NOMO-1 treated with dmso at 0.1 percent for 144 hours (cell line): Measurements from ENCODE around the gene IGSF22.

Experiments used
- DNase-seq: peaks from one replicate; lab custom pipeline; 2025; ENCODE audit not compliant: unreplicated experiment; lab: John Stamatoyannopoulos, UW

The IGSF22 gene

GRCh38 chr11:18714443-18714780 lies 11.6 kb downstream of the IGSF22 start:
- no peak for DNase-seq

DNA sequence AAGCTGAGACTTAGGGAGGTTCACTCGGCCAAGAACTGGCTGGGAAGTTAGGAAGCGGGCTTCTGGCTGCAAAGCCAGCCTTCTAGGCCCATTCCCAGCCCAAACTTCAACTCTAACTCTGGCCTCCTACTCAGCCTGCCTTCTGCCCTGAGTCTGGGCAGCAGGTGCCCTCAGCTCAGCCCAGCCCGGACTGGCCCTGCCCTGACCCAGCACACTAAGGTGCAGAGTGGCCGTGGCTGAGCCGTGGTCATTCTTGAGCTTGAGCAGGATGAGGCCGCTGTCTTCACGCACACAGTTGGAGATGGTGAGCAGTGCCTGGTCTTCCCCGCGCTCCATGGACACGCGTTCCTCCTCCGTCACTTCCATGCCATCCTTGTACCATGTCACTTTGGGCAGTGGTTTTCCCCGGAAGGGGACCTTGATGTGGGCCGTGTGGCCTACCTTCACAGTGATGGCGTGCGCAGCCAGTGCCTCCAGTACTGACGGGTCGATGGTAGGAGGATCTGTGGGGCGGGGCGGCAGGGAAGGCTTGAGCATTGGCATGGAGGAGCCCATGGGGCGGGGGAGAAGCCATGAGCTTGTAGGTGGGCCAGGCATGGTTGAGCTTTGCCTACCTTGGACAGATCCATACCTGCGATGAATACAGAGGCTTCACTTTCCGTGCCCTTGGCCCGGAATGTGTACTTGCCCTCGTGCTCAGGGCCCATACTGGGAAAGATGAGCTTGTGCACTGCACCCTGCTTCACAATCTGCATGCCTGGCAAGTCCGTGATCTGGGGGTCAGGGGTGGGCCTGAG lies 12.1 kb downstream of the IGSF22 start:
- DNase-seq: no peak

DNA sequence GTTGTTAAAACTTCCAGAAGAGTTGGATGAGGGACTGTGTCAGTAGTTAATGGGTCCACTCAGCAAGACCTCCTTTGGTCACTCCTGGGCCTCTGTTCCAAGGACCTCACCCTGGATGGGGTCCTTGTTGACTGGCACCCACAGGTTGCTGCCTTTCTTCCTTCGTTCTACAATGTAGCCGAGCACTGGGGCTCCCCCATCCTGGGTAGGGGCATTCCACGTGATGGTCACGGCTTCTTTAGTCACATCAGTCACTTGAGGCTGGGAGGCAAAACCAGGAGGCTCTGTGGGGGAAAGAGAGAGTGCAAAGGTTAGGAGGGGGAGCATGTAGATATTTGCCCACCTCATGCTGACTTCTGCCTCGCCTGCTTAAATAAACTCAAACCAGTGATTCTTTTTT lies 15.4 kb downstream of the IGSF22 start:
- DNase-seq: no peak

DNA sequence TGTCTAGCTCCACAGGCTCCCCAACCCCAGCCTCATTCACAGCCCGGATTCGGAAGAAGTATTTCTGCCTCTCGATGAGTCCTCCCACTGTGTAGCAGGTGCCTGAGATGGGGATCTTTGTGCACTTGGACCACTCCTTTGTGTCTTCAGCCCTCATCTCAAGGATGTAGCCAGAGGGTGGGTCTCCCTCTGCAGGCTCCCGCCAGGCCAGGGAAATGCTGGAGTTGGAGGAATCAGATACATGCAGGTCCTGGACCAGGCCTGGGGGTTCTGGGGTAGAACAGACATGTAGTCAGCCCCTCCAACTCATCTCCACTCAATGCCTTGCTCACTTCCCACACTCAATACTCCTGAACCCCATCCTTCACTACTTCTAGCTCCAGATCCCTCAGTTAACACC lies 16.6 kb downstream of the IGSF22 start:
- DNase-seq: no peak

DNA sequence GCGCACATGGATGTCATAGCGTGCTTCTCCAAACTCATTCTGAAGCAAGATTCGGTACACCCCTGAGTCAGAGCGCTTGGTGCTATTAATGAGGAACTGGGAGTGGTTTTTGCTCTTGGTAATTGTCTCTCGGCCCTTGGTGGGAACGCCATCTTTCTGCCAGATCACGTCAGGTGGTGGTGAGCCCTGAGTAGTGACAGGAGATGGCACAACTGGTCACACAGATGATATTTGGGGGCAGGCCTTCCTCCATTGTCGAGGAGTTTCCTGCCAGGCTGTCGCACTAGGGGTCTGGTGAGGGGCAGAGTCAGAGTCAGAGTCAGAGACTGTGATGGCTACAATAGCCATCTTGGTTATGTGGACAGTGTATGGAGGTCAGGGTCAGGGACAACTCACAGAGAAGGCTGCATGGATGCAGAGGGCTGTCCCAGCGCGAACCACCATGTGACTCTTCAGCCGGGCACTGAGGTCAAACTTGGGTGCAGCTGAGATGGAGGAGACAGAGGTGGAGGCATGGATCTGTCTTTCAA lies 18.1 kb downstream of the IGSF22 start:
- no peak for DNase-seq

DNA sequence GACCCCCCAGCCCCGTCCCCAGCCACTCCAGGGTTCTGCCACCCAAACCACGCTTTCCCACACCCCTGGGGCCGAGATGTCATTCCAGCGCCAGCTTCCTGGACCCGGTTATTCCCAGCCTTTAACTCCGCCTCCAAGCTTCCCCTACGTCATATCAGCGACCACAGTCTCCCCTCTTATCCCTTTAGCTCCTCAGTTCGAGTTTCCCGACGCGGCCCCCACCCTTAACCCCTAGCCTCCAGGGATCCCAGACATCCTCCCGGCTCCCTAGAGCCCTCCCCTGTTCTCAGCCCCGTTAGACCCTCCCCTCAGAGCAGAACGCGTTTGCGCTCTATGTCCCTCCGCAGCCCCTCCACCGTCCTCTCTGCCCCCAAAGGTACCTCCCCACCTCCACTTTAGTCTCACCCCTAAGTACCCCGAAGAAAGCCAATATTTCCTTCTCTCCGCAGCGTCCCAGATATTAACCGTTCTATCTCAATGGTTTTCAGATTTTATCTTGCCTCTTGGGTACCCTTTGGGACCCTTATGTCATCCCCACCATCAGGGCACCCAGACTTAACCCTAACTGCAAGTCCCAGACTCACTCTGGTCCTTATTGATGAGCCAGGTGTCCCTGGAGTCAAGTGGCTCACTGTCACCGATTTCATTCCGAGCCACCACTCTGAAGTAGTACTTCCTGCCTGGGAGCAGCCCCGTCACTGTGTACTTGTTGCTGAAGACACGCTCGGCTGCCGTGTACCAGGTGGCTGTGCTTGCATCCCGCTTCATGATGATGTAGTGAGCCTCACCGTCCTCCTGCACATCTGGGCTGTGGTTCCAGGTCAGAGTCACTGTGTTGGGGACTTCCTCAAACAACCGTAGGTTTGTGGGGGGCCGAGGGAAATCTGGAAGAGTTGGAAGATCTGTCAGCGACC lies 19.4 kb downstream of the IGSF22 start:
- no peak for DNase-seq

GRCh38 chr11:18705651-18706281 lies 20.2 kb downstream of the IGSF22 start:
- DNase-seq: no peak

DNA sequence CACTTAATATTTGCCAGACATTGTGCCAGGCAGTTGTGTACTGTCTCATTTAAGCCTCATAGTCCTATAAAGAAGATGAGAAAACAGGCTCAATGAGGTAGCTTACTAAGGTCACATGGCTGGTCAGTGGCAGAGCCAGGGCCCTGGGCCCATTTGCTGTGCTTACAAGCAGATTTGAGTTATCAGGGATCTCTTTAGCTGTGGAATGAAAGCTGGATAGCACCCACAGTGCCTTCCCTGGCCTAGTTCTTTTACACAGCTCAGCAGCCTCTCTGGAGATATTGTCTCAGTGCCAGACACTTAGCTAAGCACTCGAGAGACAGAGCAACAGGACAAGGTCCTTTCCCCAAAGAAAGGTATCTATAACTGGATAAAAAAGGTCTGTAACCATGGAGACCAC lies 21.3 kb downstream of the IGSF22 start:
- DNase-seq: no peak

- DNase-seq: no peak
Observed at GRCh38 chr11:18704045-18704645, 21.8 kb downstream of the IGSF22 start.

- DNase-seq: no peak
Observed at GRCh38 chr11:18703001-18703763, 22.8 kb downstream of the IGSF22 start.

GRCh38 chr11:18701614-18702216 lies 24.3 kb downstream of the IGSF22 start:
- DNase-seq: no peak

DNA sequence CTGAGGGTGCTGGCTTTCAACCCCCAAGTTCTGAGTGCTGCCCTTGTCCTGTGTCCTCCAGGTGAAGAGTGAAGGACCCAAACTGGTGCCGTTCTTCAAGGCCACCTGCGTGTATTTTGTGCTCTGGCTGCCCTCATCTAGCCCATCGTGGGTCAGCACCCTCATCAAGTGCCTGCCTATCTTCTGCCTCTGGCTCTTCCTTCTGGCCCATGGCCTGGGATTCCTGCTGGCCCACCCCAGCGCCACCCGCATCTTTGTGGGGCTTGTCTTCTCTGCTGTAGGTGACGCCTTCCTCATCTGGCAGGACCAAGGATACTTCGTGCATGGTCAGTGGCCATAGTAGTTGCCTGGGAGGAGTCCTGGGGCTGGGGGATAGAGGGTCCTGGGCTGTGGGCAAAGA lies 25.1 kb downstream of the IGSF22 start:
- DNase-seq: no peak

- DNase-seq: no peak
Observed at GRCh38 chr11:18700375-18700774, 25.6 kb downstream of the IGSF22 start.

GRCh38 chr11:18699848-18700261 lies 26.1 kb downstream of the IGSF22 start:
- DNase-seq: no peak

GRCh38 chr11:18699269-18699596 lies 26.8 kb downstream of the IGSF22 start:
- no peak for DNase-seq

- DNase-seq: peak; percentile 56
Observed at GRCh38 chr11:18698341-18699268, 27.4 kb downstream of the IGSF22 start, which contains the start of gene TMEM86A. TMEM86A (plus strand) TSS chr11:18698779; CDS start chr11:18698887, 108 bp downstream.

DNA sequence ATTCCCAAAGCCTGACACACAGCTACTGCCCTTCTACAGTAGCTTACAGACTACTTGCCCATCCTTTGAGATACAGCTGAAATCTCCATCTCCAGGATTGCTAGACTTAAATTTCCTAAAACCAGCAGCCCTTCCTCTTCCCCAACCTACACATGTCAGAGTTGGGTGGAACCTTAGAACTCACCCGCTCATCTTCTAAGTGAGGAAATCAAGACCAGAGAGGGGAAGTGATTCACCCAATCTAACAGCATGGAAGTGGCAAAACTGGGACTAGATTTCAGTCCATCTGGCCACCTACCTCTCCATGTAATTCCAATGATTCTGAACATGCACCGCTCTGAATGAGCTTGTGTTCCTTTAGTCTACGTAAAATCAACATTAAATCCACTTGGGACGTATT lies 28.4 kb downstream of the IGSF22 start:
- DNase-seq: no peak

DNA sequence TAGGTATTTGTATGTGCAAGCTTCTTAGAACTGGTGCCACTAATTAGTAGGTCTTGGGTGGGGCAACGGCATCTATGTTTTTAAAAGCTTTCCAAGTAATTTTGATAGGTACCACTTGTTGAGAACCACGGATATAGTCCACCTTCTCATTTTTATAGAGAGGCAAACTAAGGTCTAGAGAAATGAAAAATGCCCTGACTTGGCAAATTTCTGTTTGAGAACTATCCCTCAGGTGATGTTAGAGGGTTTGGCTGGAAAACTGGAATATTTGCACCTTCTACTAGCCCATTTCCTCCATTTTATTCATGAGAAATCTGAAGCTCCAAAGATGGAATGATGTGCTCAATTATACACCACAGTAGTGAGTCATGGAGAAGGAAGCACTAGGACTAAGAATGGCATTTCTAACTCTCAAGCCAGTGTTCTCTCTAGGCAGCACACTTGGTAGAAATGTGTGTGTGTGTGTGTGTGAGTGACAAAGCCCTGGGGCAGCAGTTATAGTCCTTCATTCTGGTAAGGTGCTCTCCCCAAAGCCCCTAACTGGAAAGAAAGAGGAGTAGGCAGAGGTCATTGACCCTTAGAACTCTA lies 29.3 kb downstream of the IGSF22 start:
- DNase-seq: no peak
